Transverse colon (tissue), 4 donors: ENCODE measurements around the gene PPP1R13B. TPM values are rescaled to one million over a fixed set of nuclear protein-coding genes. Genes with fewer than 3 reads are reported as not detected.

Experiments used
- DNase-seq: peaks from one replicate; pipeline ENCODE4 v3.0.0-alpha.2; 2019
- H3K27ac ChIP-seq, 4 donors: fragments of 200-600 bp; sonication (generic); 2 replicates each; pipeline ENCODE4 v1.5.1; 2016 to 2018; ENCODE audit warnings: inconsistent platforms in 4 of 4
- H3K27me3 ChIP-seq: fragments of 200-600 bp; sonication (generic); 2 replicates; pipeline ENCODE4 v1.5.1; 2017; ENCODE audit warnings: inconsistent platforms
- H3K36me3 ChIP-seq, 4 donors: fragments of 200-600 bp; sonication (generic); 2 replicates each; pipeline ENCODE4 v1.5.1; 2017 to 2019; ENCODE audit warnings: inconsistent platforms in 4 of 4
- H3K4me1 ChIP-seq, 4 donors: fragments of 200-600 bp; sonication (generic); 2 replicates each; pipeline ENCODE4 v1.5.1; 2017 to 2020; ENCODE audit warnings: inconsistent platforms in 4 of 4
- H3K4me3 ChIP-seq, 4 donors: fragments of 200-600 bp; sonication (generic); 1 replicate in 1 of 4; 2 replicates in 3 of 4; pipeline versions ENCODE4 v1.5.1 to v1.6.1; 2017 to 2019; ENCODE audit warnings: inconsistent platforms in 4 of 4
- H3K9me3 ChIP-seq, 2 donors: fragments of 200-600 bp; sonication (generic); 2 replicates each; pipeline ENCODE4 v1.5.1; 2017 to 2019; ENCODE audit warnings: inconsistent platforms in 2 of 2
- EP300 ChIP-seq: sonication (generic); formaldehyde crosslinking; IDR thresholded peaks from one replicate; pipeline ENCODE4 v1.6.1; 2017; ENCODE audit warnings: antibody characterized with exemption, low read depth
- POLR2A ChIP-seq: fragments of 450-650 bp; IDR thresholded peaks from one replicate; pipeline ENCODE4 v1.6.1; 2016; ENCODE audit warnings: antibody characterized with exemption, mild to moderate bottlenecking, moderate library complexity
- POLR2AphosphoS5 ChIP-seq, 3 donors: sonication (generic); formaldehyde crosslinking; IDR thresholded peaks; one replicate each; pipeline ENCODE4 v1.6.1; 2016; ENCODE audit warnings: antibody characterized with exemption in 3 of 3
- WGBS, 2 donors: methylation state at CpG; one replicate each; pipeline ENCODE4 v1.1.5; 2018; ENCODE audit warnings: low coverage in 1 of 2; 5-methylcytosine and 5-hydroxymethylcytosine counted together
- in situ Hi-C, 4 donors: fragments of 200-750 bp; cut with MboI; loops; one replicate each; pipeline versions ENCODE4 v1.15.0 to v1.15.1; 2017; ENCODE audit warnings: low sequenced_read_pairs in 3 of 4, low pct_ligation_motif_present in 1 of 4, low pct_unique_long_range_greater_than_20kb in 1 of 4
- intact Hi-C: fragments of 100-400 bp; cut with DNase I; formaldehyde crosslinking; loops from one replicate; pipeline ENCODE4 v1.15.1; 2023; ENCODE audit warnings: low total_unique reads
- total RNA-seq, 4 donors: library from RNA; depleted of rRNA; stranded (reverse); fragments of >200 nt; gene quantifications; one replicate each; pipeline ENCODE4 v1.1.0, GENCODE V29; 2016
- TF ChIP-seq, protein P1 (sequence below), 5 experiments: fragments of 200-600 bp in 3 of 5; fragments of 450-650 bp in 2 of 5; sonication (generic) in 3 of 5; IDR thresholded peaks; 1 replicate in 2 of 5; 2 replicates in 3 of 5; pipeline ENCODE4 v1.5.1; 2016 to 2017; ENCODE audit warnings: antibody characterized with exemption in 5 of 5, inconsistent platforms in 3 of 5, mild to moderate bottlenecking in 2 of 5, moderate library complexity in 1 of 5

PPP1R13B gene
- total RNA-seq, 4 donors from 2014 or later: 31.0 to 109 (median 42.0) TPM

DNA sequence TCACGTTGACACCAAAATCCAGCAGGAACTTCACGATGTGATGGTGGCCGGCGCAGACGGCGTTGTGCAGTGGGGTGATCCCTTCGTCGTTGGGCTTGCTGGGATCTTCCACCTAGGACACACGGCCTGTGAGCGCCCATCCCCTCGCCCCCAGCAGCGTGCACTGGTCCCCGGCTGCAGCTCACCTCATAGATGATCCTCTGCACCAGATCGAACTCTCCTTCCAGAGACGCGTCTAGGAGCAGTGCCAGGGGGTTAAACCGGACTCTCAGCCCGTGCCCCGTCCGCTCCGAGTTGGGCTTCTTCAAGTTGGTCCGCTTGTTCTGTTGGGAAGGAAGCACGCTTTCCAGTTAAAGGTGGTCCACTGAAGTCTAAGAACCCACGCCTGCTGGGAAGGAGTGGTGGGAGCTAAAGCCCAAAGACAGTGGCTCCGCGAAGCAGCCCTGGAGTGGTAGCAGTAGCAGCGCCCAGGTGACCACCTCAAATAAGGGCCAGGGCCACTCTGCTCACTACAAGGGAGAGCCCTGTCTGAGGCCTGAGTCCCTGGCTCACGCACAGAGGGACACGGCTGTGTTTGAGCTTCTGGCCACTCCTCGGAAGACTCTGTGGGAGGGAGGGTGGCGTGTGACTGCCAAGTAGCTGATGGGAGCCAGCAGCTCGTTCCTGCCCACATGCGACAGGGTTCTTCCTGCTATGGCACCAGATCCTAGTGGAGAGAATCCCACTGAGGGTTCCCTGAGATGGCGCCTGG is 108.5 kb downstream of the PPP1R13B start:
- in situ Hi-C loops (no loop called here), intact Hi-C loops (no loop called here)
- DNase-seq: no peak
- Histone ChIP-seq H3K9me3 (no peaks in the 10 kb centered on the region), H3K27ac (no peak overlapping the region), H3K27me3 (no peaks in the 10 kb centered on the region), H3K4me3 (no peak overlapping the region), H3K4me1 (peaks cover 0 to 12% (median 4%) of the 10 kb centered on the region in 4 donors), H3K36me3 (peaks cover 0 to 20% (median 0%) of the 10 kb centered on the region in 4 donors)
- TF ChIP-seq EP300 (no peak), POLR2AphosphoS5 (IDR thresholded peaks at IDR 0.05) (no peak), POLR2A (no peak)
- TF ChIP-seq, protein P1, sequence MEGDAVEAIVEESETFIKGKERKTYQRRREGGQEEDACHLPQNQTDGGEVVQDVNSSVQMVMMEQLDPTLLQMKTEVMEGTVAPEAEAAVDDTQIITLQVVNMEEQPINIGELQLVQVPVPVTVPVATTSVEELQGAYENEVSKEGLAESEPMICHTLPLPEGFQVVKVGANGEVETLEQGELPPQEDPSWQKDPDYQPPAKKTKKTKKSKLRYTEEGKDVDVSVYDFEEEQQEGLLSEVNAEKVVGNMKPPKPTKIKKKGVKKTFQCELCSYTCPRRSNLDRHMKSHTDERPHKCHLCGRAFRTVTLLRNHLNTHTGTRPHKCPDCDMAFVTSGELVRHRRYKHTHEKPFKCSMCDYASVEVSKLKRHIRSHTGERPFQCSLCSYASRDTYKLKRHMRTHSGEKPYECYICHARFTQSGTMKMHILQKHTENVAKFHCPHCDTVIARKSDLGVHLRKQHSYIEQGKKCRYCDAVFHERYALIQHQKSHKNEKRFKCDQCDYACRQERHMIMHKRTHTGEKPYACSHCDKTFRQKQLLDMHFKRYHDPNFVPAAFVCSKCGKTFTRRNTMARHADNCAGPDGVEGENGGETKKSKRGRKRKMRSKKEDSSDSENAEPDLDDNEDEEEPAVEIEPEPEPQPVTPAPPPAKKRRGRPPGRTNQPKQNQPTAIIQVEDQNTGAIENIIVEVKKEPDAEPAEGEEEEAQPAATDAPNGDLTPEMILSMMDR (IDR thresholded peaks at IDR 0.05): no peak
- WGBS, 2 donors: 93% methylated on average over 31 of the region's 34 CpGs; no CpG with 5 or more reads in 1 of the 2 donors

DNA sequence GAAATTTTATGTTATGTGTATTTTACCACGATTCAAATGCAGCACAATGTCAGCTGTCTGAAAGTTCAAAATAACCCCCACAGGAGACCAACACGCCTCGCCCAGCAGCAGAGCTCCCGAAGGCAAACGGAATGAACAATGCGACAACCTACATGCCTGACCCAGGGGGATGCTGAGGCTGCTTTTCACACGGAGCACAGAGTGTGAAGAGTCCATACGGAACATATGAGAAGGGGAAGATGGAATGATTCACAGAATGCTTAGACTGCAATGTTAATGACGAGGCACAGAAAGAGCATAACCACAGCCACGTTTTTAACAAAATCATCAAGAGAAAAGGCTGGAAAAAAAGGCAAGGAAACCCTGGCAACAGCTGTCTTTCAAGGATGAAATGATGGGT is 109.2 kb downstream of the PPP1R13B start:
- WGBS, 2 donors: 88% methylated on average over 9 to 10 of the region's 10 CpGs
- intact Hi-C loops (no loop called here), in situ Hi-C loops (no loop called here)
- no peak for TF ChIP-seq POLR2AphosphoS5 (IDR thresholded peaks at IDR 0.05)
- TF ChIP-seq EP300: no peak
- TF ChIP-seq, protein P1 (IDR thresholded peaks at IDR 0.05): no peak
- TF ChIP-seq POLR2A: no peak
- DNase-seq: no peak
- no peak overlapping the region for H3K4me3 ChIP-seq
- H3K4me1 ChIP-seq: peaks cover 0 to 12% (median 4%) of the 10 kb centered on the region in 4 donors
- no peaks in the 10 kb centered on the region for H3K27me3 ChIP-seq
- no peak overlapping the region for H3K27ac ChIP-seq
- peaks cover 0 to 26% (median 0%) of the 10 kb centered on the region in 4 donors for H3K36me3 ChIP-seq
- H3K9me3 ChIP-seq: no peaks in the 10 kb centered on the region

DNA sequence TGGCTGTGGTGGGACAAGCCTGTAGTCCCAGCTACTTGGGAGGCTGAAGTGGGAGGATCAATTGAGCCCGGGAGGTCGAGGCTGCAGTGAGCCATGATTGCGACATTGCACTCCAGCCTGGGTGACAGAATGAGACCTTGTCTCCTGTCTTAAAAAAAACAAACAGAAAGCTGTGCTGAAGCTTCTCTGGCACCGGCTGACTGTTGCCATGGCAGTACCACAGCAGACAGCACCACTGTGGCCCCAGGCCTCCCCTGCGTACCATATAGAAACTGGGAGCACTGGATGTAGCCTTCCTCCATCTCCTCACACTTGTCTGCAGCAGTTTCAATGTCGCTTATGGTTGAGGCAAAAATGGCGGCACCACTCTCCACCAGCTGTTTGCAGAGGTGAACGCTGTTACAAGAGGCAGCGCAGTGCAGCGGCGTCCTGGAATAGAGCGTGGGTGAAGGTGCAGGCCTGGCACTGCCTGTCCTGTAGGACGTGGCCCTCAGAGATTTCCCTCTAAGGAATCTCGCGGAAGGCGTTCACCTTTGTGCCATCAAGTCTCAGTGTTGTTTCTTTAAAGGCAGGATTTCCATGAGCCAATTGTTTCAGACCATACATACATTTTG is 109.8 kb downstream of the PPP1R13B start:
- no peaks in the 10 kb centered on the region for H3K9me3 ChIP-seq
- H3K4me3 ChIP-seq: no peak overlapping the region
- H3K27ac ChIP-seq: peak overlapping the region in 2 of 4 donors; percentile 8 to 43
- in situ Hi-C loops (no loop called here), intact Hi-C loops (no loop called here)
- no peak for TF ChIP-seq POLR2AphosphoS5 (IDR thresholded peaks at IDR 0.05)
- TF ChIP-seq POLR2A: no peak
- TF ChIP-seq, protein P1 (IDR thresholded peaks at IDR 0.05): no peak
- no peak for TF ChIP-seq EP300
- H3K4me1 ChIP-seq: peaks cover 0 to 12% (median 4%) of the 10 kb centered on the region in 4 donors
- DNase-seq: no peak
- H3K27me3 ChIP-seq: no peaks in the 10 kb centered on the region
- WGBS, 2 donors: 92 to 94% methylated on average over 10 to 16 of the region's 16 CpGs
- peaks cover 0 to 32% (median 0%) of the 10 kb centered on the region in 4 donors for H3K36me3 ChIP-seq

DNA sequence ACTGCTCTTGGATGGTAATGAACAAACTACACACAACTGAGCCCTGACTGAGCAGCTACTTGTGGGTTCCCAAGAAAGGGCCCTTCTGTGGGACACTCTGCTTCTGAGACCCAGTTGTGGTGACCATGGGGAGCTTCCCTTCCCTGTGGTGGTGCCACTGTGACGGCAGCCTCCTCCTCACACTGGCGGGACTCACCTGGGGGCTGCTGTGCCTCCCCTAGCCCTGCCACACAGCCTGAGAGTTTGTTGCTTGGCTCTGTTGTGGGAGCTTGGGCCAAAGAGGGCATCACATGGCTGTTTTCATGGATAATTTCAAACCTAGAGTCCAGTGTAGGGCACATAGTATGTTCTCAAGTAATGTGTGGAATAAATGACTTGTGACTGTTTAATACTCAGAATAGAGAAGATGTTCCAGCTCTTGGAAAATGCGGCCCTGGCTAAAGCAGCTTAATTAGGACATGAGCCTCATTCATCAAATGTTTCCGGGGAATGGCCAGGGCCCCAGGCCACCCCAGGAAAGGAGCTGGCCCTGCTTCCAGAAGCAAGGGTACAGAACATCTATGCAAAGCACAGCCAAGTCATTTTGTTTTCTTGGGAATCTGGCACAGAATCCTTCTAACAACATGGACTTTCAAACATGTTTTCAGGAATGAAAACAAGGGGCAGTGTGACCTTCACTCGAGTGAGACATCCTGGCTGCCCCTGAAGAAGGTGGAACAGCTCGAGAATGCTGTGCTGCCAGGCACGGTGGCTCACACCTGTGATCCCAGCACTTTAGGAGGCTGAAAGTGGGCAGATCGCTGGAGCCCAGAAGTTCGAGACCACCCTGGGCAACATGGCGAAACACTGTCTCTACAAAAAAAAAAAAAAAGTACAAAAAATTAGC is 110.6 kb downstream of the PPP1R13B start:
- TF ChIP-seq POLR2A (no peak), EP300 (no peak), POLR2AphosphoS5 (IDR thresholded peaks at IDR 0.05) (peak in 1 of 3 donors; percentile 27)
- TF ChIP-seq, protein P1 (IDR thresholded peaks at IDR 0.05): no peak
- 88 to 100% methylated on average over 1 to 10 of the region's 10 CpGs for WGBS, 2 donors
- DNase-seq: no peak
- no peak overlapping the region for H3K4me3 ChIP-seq
- H3K4me1 ChIP-seq: peaks cover 0 to 12% (median 4%) of the 10 kb centered on the region in 4 donors
- no peaks in the 10 kb centered on the region for H3K27me3 ChIP-seq
- peak overlapping the region; percentile 27 to 55 (median 45) for H3K27ac ChIP-seq
- peaks cover 0 to 34% (median 0%) of the 10 kb centered on the region in 4 donors for H3K36me3 ChIP-seq
- intact Hi-C loops: no loop called here
- in situ Hi-C loops: no loop called here
- no peaks in the 10 kb centered on the region for H3K9me3 ChIP-seq
